ENCODE results near the gene CNTNAP5.

The CNTNAP5 gene

DNA sequence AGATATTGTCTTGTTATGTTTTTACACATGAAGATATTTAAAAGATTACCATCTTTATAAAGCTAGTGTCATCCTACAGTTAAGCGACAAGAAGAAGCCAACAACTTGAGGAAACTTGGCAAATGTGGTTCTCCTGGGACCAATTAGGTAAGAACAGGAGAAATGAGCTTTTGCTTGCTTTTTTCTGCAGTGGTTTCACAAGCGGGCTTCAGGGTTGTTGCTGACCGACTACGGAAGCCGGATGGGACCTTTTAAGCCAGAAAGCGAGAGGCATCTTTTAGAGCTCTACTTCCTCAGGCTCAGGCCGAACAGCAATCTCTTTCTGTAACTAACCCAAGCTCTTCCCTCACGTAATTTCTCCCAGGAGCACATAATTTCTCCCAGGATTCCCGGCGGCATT is 256.5 kb downstream of the CNTNAP5 start:
- no peak overlapping the region for H3K27ac ChIP-seq
- TF ChIP-seq, protein P1, sequence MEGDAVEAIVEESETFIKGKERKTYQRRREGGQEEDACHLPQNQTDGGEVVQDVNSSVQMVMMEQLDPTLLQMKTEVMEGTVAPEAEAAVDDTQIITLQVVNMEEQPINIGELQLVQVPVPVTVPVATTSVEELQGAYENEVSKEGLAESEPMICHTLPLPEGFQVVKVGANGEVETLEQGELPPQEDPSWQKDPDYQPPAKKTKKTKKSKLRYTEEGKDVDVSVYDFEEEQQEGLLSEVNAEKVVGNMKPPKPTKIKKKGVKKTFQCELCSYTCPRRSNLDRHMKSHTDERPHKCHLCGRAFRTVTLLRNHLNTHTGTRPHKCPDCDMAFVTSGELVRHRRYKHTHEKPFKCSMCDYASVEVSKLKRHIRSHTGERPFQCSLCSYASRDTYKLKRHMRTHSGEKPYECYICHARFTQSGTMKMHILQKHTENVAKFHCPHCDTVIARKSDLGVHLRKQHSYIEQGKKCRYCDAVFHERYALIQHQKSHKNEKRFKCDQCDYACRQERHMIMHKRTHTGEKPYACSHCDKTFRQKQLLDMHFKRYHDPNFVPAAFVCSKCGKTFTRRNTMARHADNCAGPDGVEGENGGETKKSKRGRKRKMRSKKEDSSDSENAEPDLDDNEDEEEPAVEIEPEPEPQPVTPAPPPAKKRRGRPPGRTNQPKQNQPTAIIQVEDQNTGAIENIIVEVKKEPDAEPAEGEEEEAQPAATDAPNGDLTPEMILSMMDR (IDR thresholded peaks at IDR 0.05) = no peak
- no peak for TF ChIP-seq ZFX (IDR thresholded peaks at IDR 0.05; ENCODE audit: borderline replicate concordance)

DNA sequence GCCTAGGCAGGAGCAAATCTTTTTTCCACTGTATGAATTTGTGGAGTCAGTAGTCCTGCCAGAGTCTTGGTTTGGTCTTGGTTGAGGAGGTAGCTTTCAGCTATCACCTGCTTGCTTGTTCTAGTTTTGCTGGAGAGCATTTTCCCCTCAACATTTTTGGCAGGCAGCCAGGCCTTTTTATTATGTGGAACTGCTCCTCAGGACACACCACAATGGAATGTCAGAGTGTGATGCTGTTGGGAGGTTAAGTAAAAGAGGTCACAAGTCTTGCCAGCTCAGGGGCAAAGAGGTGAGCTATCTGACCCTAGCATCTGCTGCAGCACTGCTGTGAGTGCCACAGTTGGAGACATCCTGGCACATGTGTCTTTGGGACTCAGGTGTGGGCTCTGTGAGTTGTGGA is 258.0 kb downstream of the CNTNAP5 start:
- no peak overlapping the region for H3K27ac ChIP-seq
- no peak for TF ChIP-seq ZFX (IDR thresholded peaks at IDR 0.05; ENCODE audit: borderline replicate concordance)
- TF ChIP-seq, protein P1 (IDR thresholded peaks at IDR 0.05) = no peak

DNA sequence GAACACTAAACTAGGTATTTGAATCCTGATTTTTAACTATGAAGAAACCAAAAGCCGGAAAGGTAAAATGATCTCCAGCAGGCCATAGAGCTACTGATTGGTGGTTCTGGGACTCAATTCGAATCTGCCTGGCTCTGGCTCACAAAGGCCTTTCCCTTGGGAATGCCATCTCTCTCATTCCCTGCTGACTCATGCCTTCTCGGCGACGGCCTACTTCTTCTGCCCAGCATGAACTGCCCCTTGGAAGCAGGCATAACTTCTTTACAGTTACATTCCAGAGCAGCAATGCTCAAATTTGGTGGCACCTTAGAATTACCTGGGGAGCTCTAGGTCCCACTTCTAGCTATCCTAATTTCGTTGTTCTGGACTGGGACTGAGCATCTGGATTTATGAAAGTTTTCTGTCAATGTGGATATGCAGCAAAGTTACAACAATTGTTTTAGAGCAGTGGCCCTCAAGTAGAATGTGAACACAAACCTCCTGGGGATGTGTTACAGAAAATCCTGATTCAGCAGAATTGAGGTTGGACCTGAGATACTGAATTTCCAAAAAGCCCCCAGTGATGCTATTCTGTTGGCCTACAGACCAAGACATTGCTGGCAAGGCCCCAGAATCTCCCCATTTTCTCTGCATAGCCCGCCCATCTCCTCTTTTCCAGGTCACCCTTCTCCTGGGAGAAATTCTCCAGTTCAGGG is 261.1 kb downstream of the CNTNAP5 start:
- TF ChIP-seq, protein P1 (IDR thresholded peaks at IDR 0.05) = no peak
- TF ChIP-seq ZFX (IDR thresholded peaks at IDR 0.05; ENCODE audit: borderline replicate concordance) = no peak

DNA sequence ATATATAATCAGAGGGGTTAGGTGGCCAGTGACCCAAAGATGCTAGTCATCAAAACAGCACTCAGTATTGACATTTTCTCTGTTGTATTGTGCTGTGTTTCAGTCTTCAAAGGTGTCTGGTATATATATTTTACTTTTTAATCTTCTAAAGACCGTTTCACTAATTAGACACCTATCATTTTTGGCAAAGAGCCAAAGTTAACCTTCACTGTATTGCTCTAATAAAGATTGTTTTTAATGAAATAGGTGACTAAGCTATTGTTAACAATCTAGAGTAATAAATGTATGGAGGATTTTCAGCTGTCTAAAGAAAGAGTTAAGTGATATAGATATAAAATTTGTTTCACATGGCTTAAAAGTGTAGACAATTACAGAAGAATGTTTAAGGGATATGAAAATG is 264.0 kb downstream of the CNTNAP5 start:
- H3K27ac ChIP-seq = no peak overlapping the region
- TF ChIP-seq ZFX (IDR thresholded peaks at IDR 0.05; ENCODE audit: borderline replicate concordance) = no peak
- TF ChIP-seq, protein P1 (IDR thresholded peaks at IDR 0.05) = no peak

More for the DNA sequence above, 261.1 kb downstream of the CNTNAP5 start:
- H3K27ac ChIP-seq = no peak overlapping the region

DNA sequence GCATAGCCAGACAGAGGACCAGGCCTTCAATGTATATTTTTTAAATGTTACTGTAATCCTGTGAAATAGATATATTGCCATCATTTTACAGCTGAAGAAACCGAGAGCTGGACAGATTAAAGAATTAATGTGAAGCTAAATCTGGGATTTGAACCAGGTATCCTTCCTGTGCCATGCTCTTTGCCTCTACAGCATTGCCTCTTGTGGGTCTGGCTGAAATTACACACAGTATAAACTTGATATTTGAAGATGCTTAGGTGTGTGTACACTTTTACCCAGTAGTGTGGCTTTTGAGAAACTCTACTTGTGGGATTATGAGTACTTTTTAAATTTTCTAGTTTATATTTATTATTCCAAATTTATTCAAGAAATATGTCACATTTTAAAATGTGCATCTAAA is 264.5 kb downstream of the CNTNAP5 start:
- no peak for TF ChIP-seq ZFX (IDR thresholded peaks at IDR 0.05; ENCODE audit: borderline replicate concordance)
- TF ChIP-seq, protein P1 (IDR thresholded peaks at IDR 0.05) = no peak
- no peak overlapping the region for H3K27ac ChIP-seq

DNA sequence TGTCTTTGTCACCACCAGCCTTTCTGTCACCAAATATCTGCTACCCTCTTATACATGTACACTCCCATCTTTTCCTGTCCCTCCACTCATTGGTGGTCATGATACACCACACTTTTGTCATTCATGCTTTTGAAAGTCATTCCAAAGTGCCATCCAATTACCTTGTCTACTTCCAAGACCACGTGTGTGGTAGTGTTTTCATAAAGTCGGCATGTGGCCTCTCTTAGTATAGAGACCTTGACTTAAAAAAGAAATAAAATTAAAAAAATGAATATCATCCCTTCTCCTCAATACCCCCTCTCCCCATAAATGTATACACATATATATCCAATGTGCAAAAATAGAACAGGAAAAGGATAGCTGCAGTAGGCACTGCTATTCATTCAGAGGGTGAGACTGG is 271.4 kb downstream of the CNTNAP5 start:
- no peak overlapping the region for H3K27ac ChIP-seq
- TF ChIP-seq ZFX (IDR thresholded peaks at IDR 0.05; ENCODE audit: borderline replicate concordance) = no peak
- TF ChIP-seq, protein P1 (IDR thresholded peaks at IDR 0.05) = no peak

DNA sequence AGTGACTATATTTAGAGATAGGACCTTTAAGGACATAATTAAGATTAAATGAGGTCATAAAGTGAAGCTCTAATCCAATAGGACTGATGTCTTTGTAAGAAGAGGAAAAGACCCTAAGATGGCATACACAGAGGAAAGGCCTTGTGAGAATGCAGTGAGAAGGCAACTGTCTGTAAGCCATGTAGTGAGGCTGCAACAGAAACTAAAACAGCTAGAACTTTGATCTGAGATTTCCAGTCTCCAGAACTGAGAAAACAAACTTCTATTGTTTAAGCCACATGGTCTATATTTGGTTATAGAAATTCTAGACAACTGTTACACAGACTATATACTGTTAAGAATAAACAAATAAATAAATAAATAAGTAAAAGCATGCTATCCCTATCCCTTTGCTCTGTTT is 276.8 kb downstream of the CNTNAP5 start:
- no peak for TF ChIP-seq ZFX (IDR thresholded peaks at IDR 0.05; ENCODE audit: borderline replicate concordance)
- no peak overlapping the region for H3K27ac ChIP-seq
